ENCODE results near the gene TMEM52B. TPM values are rescaled to one million over a fixed set of nuclear protein-coding genes. Genes with fewer than 3 reads are reported as not detected.

The TMEM52B gene
- total and polyA plus RNA-seq, 9 of the 15 experiments (the other 6 are each of a cell fraction or from before 2014, with no cell fraction given): not detected

GRCh38 chr12:10211940-10212738 is 33.3 kb downstream of the TMEM52B start (continued):
- TF ChIP-seq SMARCA4 (IDR thresholded peaks at IDR 0.05) (peak; percentile 44; the same call in 1 of the 2 replicates), POLR2A (conservative IDR thresholded peaks at IDR 0.05) (peak; percentile 58), HDAC3 (IDR thresholded peaks at IDR 0.05; ENCODE audit: borderline replicate concordance, partially characterized antibody) (no peak), ARID3B (CRISPR knock-in tag; IDR thresholded peaks at IDR 0.05; ENCODE audit: borderline replicate concordance) (no peak), RFX7 (CRISPR knock-in tag; IDR thresholded peaks at IDR 0.05) (no peak), GABPB2 (CRISPR knock-in tag; conservative IDR thresholded peaks at IDR 0.05) (no peak), SP1 (CRISPR knock-in tag; IDR thresholded peaks at IDR 0.05) (peak; percentile 70), CREB5 (CRISPR knock-in tag; IDR thresholded peaks at IDR 0.05) (no peak), MCM5 (IDR thresholded peaks at IDR 0.05; ENCODE audit: low read depth) (no peak), SOX6 (IDR thresholded peaks at IDR 0.05) (peak; percentile 56), AFF1 (IDR thresholded peaks at IDR 0.05; ENCODE audit: low read depth in 1 of 2, partially characterized antibody in 2 of 2) (no peak), ZNF449 (CRISPR knock-in tag; IDR thresholded peaks at IDR 0.05) (no peak), ZBTB7A (IDR thresholded peaks at IDR 0.05; ENCODE audit: borderline replicate concordance, control insufficient read depth, low read depth, low read length) (no peak), ZBTB34 (CRISPR knock-in tag; IDR thresholded peaks at IDR 0.05) (no peak), TARDBP (IDR thresholded peaks at IDR 0.05) (peak; percentile 46; the same call in 1 of the 2 replicates), ZNF695 (CRISPR knock-in tag; IDR thresholded peaks at IDR 0.05) (no peak), ESRRA (IDR thresholded peaks at IDR 0.05; ENCODE audit: borderline replicate concordance, low read depth) (peak; percentile 93), ZEB2 (IDR thresholded peaks at IDR 0.05) (no peak), ZNF143 (CRISPR knock-in tag; IDR thresholded peaks at IDR 0.05) (no peak)

Measured in K562 (cell line).